HG02759 (cell line): ENCODE results near the gene NUDT2.

Experiments used
- ATAC-seq: cut with Tn5 transposase; IDR thresholded peaks from one replicate; pipeline ENCODE4 v1.9.1; 2021; ENCODE audit warnings: mild to moderate bottlenecking, moderate library complexity; ENCODE audit not compliant: unreplicated experiment

Gene NUDT2

DNA sequence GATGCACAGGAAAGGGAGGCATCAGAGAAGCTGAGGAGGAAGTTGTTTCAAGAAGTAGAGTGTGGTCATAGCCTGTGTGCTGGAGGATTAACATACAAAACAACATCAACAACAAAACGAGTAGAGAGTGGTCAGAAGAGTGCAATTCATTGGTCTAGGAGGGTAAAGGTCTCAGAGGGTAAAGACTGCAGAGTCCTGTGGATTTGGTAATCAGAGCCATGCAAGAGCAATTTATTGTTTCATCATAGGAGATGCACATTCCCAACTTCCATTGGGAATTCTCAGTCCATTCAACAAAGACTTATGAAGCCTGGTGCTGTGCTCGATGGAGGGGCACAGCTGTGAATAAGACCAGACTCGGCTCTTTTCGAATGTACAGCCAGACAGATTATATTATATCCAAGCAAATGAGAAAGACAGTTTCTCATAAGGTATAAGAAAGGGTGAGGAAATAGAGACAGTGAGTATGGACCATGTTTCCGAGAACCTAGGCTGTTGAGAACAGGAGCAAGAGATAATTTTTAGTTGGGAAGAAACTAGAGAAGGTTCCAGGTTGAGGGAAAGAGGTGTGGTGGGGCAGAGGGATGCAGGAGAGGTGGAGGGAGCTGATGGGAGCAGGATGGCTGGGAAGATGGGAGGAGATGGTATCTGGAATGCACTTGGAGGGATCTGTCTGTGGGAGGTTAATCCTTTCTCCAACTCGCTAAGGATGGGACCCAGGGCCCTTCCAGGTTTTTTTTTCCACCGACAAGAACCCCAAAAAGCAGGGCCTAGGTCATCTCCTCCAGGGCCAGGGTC, 55.2 kb downstream of the NUDT2 start:
- no peak for ATAC-seq

DNA sequence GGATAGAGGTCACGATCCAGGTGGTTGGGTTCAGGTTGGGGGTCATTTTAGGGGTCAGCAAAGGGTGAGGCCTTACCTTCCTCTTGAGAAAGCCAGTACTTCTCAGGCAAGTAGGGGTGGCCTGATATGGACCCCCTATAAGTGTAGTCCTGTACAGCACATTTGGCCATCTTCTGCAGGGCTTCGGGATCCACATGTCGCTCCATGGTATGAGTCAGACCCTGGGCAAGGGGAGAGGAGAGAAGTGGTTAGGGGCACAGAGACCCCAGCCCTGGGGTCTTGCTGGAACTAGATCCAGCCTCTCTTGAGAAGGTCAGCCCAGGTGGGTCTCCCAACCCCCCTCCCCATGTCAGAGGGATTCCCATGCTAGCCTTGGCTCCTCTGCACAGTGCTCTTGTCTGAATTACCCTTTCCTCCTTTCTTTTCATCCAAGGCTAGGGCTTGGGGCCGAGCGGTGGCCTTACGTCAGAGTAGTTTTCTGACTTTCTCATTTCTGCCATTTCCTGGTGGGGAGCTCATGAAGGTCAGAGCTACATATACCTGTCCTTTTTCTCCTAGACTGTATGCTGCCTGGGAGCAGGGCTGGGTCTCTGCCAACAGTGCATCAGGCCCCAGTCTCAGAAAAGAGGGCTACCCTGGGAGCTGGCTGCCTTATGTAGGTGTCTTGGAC, 56.3 kb downstream of the NUDT2 start:
- no peak for ATAC-seq

DNA sequence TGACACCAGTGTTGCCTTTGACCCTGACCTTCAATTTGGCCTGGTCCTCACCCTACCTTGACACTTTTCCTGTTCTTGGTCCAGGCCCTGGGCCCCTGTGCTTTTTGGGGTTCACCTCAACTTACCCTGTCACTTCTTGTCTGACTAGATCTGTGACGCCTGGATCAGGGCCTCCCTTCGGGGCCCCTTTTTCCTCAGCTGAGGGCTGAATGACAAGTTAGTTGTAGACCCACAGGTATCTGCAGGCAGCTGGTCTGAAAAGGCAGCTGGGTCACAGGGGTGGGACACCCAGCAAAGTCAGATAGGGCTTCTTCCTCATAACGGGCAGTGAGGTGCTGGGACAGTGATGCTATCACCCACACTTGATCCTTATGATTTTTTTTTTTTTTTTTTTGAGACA, 57.3 kb downstream of the NUDT2 start:
- ATAC-seq = no peak

GRCh38 chr9:34387239-34387638, 57.9 kb downstream of the NUDT2 start:
- no peak for ATAC-seq

- no peak for ATAC-seq
Observed at GRCh38 chr9:34392511-34392910, 63.1 kb downstream of the NUDT2 start.
